GM18909 (cell line): ENCODE results near the gene CEL.
A peak's percentile ranks its signal among the peaks of the same experiment; 100 is the strongest.
"Not testable (repeated sequence)": the region's sequence is repeated elsewhere in the genome, so short reads cannot be mapped to it uniquely, and the experiment has no call there.

ENCODE experiments used
- ATAC-seq: cut with Tn5 transposase; IDR thresholded peaks from one replicate; pipeline ENCODE4 v1.9.1; 2021; ENCODE audit warnings: mild to moderate bottlenecking; ENCODE audit not compliant: unreplicated experiment, poor library complexity

Gene CEL

GRCh38 chr9:133061764-133062145 lies at the start of gene CEL:
Gene CEL (plus strand): TSS chr9:133061981. CDS start chr9:133062003, 22 bp downstream.
- ATAC-seq: not testable (repeated sequence)

- ATAC-seq: no peak
These were observed 47.1 kb upstream of the CEL start for GRCh38 chr9:133014696-133015095.

- ATAC-seq: no peak
These were observed 38.5 kb upstream of the CEL start for GRCh38 chr9:133023117-133023890.

- ATAC-seq: no peak
These were observed 35.4 kb upstream of the CEL start for GRCh38 chr9:133026426-133026825.

GRCh38 chr9:133027134-133027533 lies 34.6 kb upstream of the CEL start:
- ATAC-seq: no peak

- no peak for ATAC-seq
These were observed 33.6 kb upstream of the CEL start for GRCh38 chr9:133028221-133028620.

- no peak for ATAC-seq
These were observed 31.8 kb upstream of the CEL start for GRCh38 chr9:133029994-133030316.

- ATAC-seq: peak; percentile 94
These were observed 31.3 kb upstream of the CEL start, which contains the start of gene GTF3C5 for GRCh38 chr9:133030317-133031129. Gene GTF3C5 (plus strand): TSS chr9:133030997. CDS start chr9:133031012, 15 bp downstream.

GRCh38 chr9:133031130-133031422 lies 30.7 kb upstream of the CEL start:
- no peak for ATAC-seq

- no peak for ATAC-seq
These were observed 30.3 kb upstream of the CEL start for GRCh38 chr9:133031496-133031911.

- ATAC-seq: no peak
These were observed 29.6 kb upstream of the CEL start for GRCh38 chr9:133032171-133032570.

- no peak for ATAC-seq
These were observed 26.1 kb upstream of the CEL start for GRCh38 chr9:133035669-133036068.

GRCh38 chr9:133037775-133038515 lies 23.8 kb upstream of the CEL start:
- ATAC-seq: no peak

- not testable (repeated sequence) for ATAC-seq
These were observed 20.8 kb upstream of the CEL start for GRCh38 chr9:133040892-133041479.

- no peak for ATAC-seq
These were observed 19.8 kb upstream of the CEL start for GRCh38 chr9:133041958-133042357.

- ATAC-seq: no peak
These were observed 19.1 kb upstream of the CEL start for GRCh38 chr9:133042676-133043075.

- no peak for ATAC-seq
These were observed 18.2 kb upstream of the CEL start for GRCh38 chr9:133043449-133044035.

- no peak for ATAC-seq
These were observed 17.7 kb upstream of the CEL start for GRCh38 chr9:133044125-133044524.

GRCh38 chr9:133044661-133045060 lies 17.1 kb upstream of the CEL start:
- ATAC-seq: no peak

- no peak for ATAC-seq
These were observed 16.6 kb upstream of the CEL start for GRCh38 chr9:133045132-133045531.
